IPS DF 4.7 (cell line): ENCODE data around the gene RBMS3.
"Not testable (repeated sequence)": the region's sequence is repeated elsewhere in the genome, so short reads cannot be mapped to it uniquely, and the experiment has no call there.

ENCODE experiments used
- DNase-seq: peaks from one replicate; pipeline ENCODE4 v3.0.0-alpha.2; 2013; ENCODE audit warnings: low spot score; ENCODE audit errors: extremely low read depth

The RBMS3 gene

GRCh38 chr3:29311795-29312194 lies 30.9 kb downstream of the RBMS3 start:
- no peak for DNase-seq

GRCh38 chr3:29312395-29312794 lies 31.5 kb downstream of the RBMS3 start:
- DNase-seq: no peak

- no peak for DNase-seq
Measured at GRCh38 chr3:29312960-29313452, 32.1 kb downstream of the RBMS3 start.

- no peak for DNase-seq
Measured at GRCh38 chr3:29313981-29314726, 33.3 kb downstream of the RBMS3 start.

GRCh38 chr3:29314727-29315088 lies 33.8 kb downstream of the RBMS3 start:
- no peak for DNase-seq

- no peak for DNase-seq
Measured at GRCh38 chr3:29317659-29318173, 36.8 kb downstream of the RBMS3 start.

GRCh38 chr3:29318251-29318650 lies 37.4 kb downstream of the RBMS3 start:
- DNase-seq: no peak

GRCh38 chr3:29319262-29319661 lies 38.4 kb downstream of the RBMS3 start:
- DNase-seq: no peak

GRCh38 chr3:29319798-29320197 lies 38.9 kb downstream of the RBMS3 start:
- no peak for DNase-seq

GRCh38 chr3:29322586-29322985 lies 41.7 kb downstream of the RBMS3 start:
- no peak for DNase-seq

- DNase-seq: no peak
Measured at GRCh38 chr3:29324180-29324651, 43.3 kb downstream of the RBMS3 start.

GRCh38 chr3:29326540-29326939 lies 45.7 kb downstream of the RBMS3 start:
- not testable (repeated sequence) for DNase-seq

- DNase-seq: no peak
Measured at GRCh38 chr3:29329986-29330890, 49.4 kb downstream of the RBMS3 start.

- no peak for DNase-seq
Measured at GRCh38 chr3:29331035-29331434, 50.2 kb downstream of the RBMS3 start.

- DNase-seq: no peak
Measured at GRCh38 chr3:29331456-29332194, 50.8 kb downstream of the RBMS3 start.

- no peak for DNase-seq
Measured at GRCh38 chr3:29332195-29332637, 51.3 kb downstream of the RBMS3 start.

- no peak for DNase-seq
Measured at GRCh38 chr3:29333576-29333975, 52.7 kb downstream of the RBMS3 start.

- no peak for DNase-seq
Measured at GRCh38 chr3:29334706-29335105, 53.8 kb downstream of the RBMS3 start.

- no peak for DNase-seq
Measured at GRCh38 chr3:29335438-29335837, 54.6 kb downstream of the RBMS3 start.

GRCh38 chr3:29335943-29336342 lies 55.1 kb downstream of the RBMS3 start:
- DNase-seq: no peak

- no peak for DNase-seq
Measured at GRCh38 chr3:29337565-29337964, 56.7 kb downstream of the RBMS3 start.
